Testis (tissue), 3 donors: ENCODE measurements around the gene TRIP10. TPM values are rescaled to one million over a fixed set of nuclear protein-coding genes. Genes with fewer than 3 reads are reported as not detected.

Source experiments
- DNase-seq: peaks from one replicate; pipeline ENCODE4 v3.0.0-alpha.2; 2019
- H3K27ac ChIP-seq, 2 donors: fragments of 200-600 bp; sonication (generic); one replicate each; pipeline ENCODE4 v1.5.1; 2019
- H3K27me3 ChIP-seq: fragments of 200-600 bp; sonication (generic); one replicate; pipeline ENCODE4 v1.5.1; 2019
- H3K36me3 ChIP-seq: fragments of 200-600 bp; sonication (generic); one replicate; pipeline ENCODE4 v1.5.1; 2017; ENCODE audit warnings: low read depth; ENCODE audit errors: missing control alignments
- H3K4me1 ChIP-seq: fragments of 200-600 bp; sonication (generic); one replicate; pipeline ENCODE4 v1.5.1; 2019
- H3K4me3 ChIP-seq, 2 donors: fragments of 200-600 bp; sonication (generic); one replicate each; pipeline ENCODE4 v1.5.1; 2017 to 2019
- H3K9me3 ChIP-seq: fragments of 200-600 bp; sonication (generic); one replicate; pipeline ENCODE4 v1.5.1; 2017
- POLR2A ChIP-seq: fragments of 450-650 bp; IDR thresholded peaks from one replicate; pipeline ENCODE4 v1.6.1; 2017; ENCODE audit warnings: antibody characterized with exemption, mild to moderate bottlenecking, moderate library complexity
- WGBS, 2 donors: methylation state at CpG; one replicate each; pipeline ENCODE4 v1.1.5; 2018; 5-methylcytosine and 5-hydroxymethylcytosine counted together
- intact Hi-C: fragments of 100-400 bp; cut with DNase I; formaldehyde crosslinking; loops from one replicate; pipeline ENCODE4 v1.15.1; 2023; ENCODE audit warnings: low total_unique reads
- polyA plus RNA-seq: library from polyadenylated mRNA; stranded (reverse); fragments of 350-450 nt; fragmentation: Illumina TruSeq; extraction: RNeasy Lipid Tissue Mini Kit (QIAGEN cat#74804); gene quantifications from one replicate; pipeline ENCODE4 v1.2.3, GENCODE V29; 2014; ENCODE audit warnings: low read depth, low replicate concordance; ENCODE audit not compliant: insufficient read depth
- total RNA-seq, 2 donors: library from RNA; depleted of rRNA; stranded (reverse); fragments of >200 nt; gene quantifications; one replicate each; pipeline ENCODE4 v1.2.3, GENCODE V29; 2016
- TF ChIP-seq, protein P1 (sequence below), 3 experiments: fragments of 450-650 bp in 2 of 3; fragments of 200-600 bp in 1 of 3; sonication (generic) in 1 of 3; IDR thresholded peaks; one replicate each; pipeline ENCODE4 v1.5.1; 2016 to 2019; ENCODE audit warnings: antibody characterized with exemption in 3 of 3, mild to moderate bottlenecking in 2 of 3, moderate library complexity in 1 of 3

The TRIP10 gene
- total and polyA plus RNA-seq, 3 donors from 2014 or later, result 60.4 to 65.8 (median 62.7) TPM

DNA sequence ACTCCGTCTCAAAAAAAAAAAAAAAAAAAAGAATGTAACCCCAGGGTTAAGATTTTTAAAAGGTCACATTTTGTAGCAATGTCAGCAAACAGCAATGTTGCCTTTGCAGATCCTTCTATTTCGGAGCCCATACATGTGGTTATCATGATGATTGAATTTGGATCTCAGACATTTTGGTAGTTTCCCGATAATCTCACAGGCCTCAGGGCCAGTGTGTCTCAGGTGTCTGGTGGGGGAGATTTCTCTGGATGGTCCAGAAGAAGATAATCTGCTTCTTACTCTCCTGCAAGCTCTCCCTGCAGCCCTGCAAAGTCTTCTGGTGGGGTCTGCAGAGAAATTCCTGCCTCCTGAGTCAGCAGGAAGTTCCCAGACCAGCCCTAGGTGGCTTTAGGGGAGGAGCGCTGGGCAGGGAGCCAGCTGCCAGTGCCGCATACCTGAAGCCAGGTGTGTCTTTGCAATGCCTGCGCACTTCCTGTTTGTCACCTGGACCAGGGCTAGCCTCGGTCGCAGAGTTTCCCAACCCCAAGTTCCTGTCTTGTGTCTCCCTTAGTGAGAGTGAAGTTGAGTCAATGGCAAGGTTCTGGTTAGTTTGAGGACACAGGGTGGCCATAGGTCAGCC is 26.4 kb downstream of the TRIP10 start:
- DNase-seq, result no peak
- H3K27ac ChIP-seq, result no peak overlapping the region
- 52 to 68% methylated on average over 4 to 8 of the region's 8 CpGs for WGBS, 2 donors
- intact Hi-C loops, result no loop called here
- H3K4me1 ChIP-seq, result no peaks in the 10 kb centered on the region
- no peaks in the 10 kb centered on the region for H3K27me3 ChIP-seq
- no peaks in the 10 kb centered on the region for H3K36me3 ChIP-seq
- H3K4me3 ChIP-seq, result no peak overlapping the region
- TF ChIP-seq, protein P1, sequence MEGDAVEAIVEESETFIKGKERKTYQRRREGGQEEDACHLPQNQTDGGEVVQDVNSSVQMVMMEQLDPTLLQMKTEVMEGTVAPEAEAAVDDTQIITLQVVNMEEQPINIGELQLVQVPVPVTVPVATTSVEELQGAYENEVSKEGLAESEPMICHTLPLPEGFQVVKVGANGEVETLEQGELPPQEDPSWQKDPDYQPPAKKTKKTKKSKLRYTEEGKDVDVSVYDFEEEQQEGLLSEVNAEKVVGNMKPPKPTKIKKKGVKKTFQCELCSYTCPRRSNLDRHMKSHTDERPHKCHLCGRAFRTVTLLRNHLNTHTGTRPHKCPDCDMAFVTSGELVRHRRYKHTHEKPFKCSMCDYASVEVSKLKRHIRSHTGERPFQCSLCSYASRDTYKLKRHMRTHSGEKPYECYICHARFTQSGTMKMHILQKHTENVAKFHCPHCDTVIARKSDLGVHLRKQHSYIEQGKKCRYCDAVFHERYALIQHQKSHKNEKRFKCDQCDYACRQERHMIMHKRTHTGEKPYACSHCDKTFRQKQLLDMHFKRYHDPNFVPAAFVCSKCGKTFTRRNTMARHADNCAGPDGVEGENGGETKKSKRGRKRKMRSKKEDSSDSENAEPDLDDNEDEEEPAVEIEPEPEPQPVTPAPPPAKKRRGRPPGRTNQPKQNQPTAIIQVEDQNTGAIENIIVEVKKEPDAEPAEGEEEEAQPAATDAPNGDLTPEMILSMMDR (IDR thresholded peaks at IDR 0.05), result no peak
- no peak for TF ChIP-seq POLR2A
- no peaks in the 10 kb centered on the region for H3K9me3 ChIP-seq

DNA sequence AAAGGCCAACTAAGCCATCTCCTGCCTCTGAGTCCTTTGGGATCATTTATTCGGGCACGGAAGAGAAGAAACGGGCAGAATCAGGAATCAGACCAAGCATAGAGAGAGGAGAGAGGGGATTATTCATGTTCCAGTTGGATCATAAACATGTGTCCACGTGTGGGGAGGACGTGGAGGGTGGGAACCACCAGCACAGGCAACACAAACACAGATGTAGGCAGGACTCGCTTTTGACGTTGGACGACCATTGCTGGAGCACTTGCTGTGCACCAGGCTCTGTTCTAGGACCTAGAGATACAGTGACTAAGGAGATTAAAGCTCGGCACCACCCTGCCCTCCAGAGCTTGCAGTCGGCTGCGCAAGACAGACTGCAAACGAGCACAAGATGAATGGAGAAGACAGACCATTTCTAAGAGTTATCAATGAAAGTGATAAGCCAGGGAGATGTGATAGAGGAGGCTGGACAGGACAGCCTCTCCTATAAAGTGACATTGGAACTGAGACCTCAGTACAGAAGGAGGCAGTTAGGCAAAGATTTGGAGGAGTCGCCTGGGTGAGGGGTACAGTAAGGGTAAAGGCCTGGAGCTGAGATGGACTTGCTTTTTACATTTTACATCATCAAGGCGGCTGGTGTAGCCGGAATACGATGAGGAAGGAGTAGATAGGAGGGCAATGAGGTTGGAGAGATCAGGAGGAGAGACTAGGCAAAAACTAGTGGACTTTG is 27.0 kb downstream of the TRIP10 start:
- no peaks in the 10 kb centered on the region for H3K9me3 ChIP-seq
- 18 to 28% methylated on average over 16 of the region's 16 CpGs for WGBS, 2 donors
- H3K27me3 ChIP-seq, result no peaks in the 10 kb centered on the region
- intact Hi-C loops, result no loop called here
- H3K4me3 ChIP-seq, result no peak overlapping the region
- no peaks in the 10 kb centered on the region for H3K4me1 ChIP-seq
- no peak overlapping the region for H3K27ac ChIP-seq
- no peak for DNase-seq
- TF ChIP-seq, protein P1 (IDR thresholded peaks at IDR 0.05), result no peak
- TF ChIP-seq POLR2A, result no peak
- no peaks in the 10 kb centered on the region for H3K36me3 ChIP-seq

DNA sequence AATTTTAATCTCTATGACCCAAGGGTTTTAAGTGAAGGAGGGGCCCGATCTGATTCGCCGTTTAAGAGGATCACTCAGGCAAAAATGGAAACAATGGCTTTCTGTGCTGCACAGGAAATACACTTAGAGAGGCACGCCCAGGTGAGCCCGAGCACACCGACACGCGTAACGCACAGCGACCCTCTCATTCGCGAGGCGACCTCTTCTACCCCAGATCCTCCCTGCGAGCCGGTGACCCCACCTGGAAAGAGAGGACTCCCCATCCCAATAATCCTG is 27.5 kb downstream of the TRIP10 start:
- intact Hi-C loops, result no loop called here
- Histone ChIP-seq H3K36me3 (no peaks in the 10 kb centered on the region), H3K4me3 (peak overlapping the region; percentile 24 to 42), H3K4me1 (no peaks in the 10 kb centered on the region), H3K9me3 (no peaks in the 10 kb centered on the region), H3K27ac (no peak overlapping the region), H3K27me3 (no peaks in the 10 kb centered on the region)
- WGBS, 2 donors, result 0 to 3% methylated on average over 15 of the region's 15 CpGs
- no peak for DNase-seq
- TF ChIP-seq, protein P1 (IDR thresholded peaks at IDR 0.05), result no peak
- TF ChIP-seq POLR2A, result no peak

DNA sequence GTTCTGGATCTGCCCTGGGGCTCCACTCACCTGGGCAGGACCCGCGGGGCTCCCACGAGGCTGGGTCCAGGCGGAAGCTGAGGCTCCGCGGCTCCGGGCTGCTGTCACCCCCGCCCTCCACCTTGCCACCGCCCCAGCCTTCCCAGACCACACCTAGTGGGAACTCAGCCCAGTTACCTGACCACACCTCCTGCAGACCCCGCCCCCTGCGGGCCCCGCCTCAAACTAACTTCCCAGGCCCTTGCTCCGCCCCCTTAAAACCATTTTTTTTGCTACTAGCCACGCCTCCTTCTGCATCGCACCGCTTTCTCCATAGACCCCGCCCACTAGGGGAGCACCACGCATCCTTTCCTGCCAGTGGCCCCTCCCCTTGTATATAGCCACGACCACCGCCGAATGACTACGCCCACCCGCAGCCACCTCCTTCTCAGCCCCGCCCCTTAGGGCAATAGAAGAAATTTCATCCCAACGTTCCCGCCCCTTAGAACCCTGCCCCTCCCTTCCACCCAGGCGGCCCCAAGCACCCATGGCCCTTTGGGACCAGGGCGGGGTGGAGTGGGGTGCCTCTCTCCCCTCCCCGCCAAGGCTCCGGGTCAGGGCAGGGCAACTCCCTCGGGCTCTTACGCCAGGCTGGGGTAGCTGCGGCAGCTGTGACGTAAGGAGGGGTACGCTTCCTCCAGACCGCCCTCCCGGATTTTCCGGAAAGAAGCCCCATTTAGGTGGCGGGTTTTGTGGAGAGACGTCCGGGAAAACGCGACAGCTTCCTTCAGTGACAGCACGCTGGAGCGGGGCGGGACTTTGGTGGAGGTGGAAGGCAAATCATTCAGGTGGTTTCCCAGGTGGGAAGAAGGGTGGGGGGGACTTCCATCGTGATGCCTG is 28.1 kb downstream of the TRIP10 start, which contains the start of gene SH2D3A:
TSS of gene SH2D3A (minus strand) at position 79 of the 879 bp plus-strand sequence. CDS start 3,687 bp downstream, outside the sequence.
- Histone ChIP-seq H3K4me3 (peak within 1 kb of the TSS; percentile 24 to 42), H3K4me1 (no peaks in the 10 kb centered on the region), H3K27ac (no peak within 1 kb of the TSS), H3K36me3 (no peaks in the 10 kb centered on the region), H3K27me3 (no peaks in the 10 kb centered on the region), H3K9me3 (no peaks in the 10 kb centered on the region)
- intact Hi-C loops, result no loop called here
- 3 to 4% methylated on average over 38 to 47 of the region's 47 CpGs for WGBS, 2 donors
- peak; percentile 74 for DNase-seq
- TF ChIP-seq POLR2A, result no peak
- TF ChIP-seq, protein P1 (IDR thresholded peaks at IDR 0.05), result no peak
